GM18517 (cell line): ENCODE data around the gene SNHG17.
"Not testable (repeated sequence)": the region's sequence is repeated elsewhere in the genome, so short reads cannot be mapped to it uniquely, and the experiment has no call there.

ENCODE experiments used
- ATAC-seq: cut with Tn5 transposase; IDR thresholded peaks from one replicate; pipeline ENCODE4 v1.9.1; 2021; ENCODE audit warnings: mild to moderate bottlenecking, moderate library complexity; ENCODE audit not compliant: unreplicated experiment

Gene SNHG17

DNA sequence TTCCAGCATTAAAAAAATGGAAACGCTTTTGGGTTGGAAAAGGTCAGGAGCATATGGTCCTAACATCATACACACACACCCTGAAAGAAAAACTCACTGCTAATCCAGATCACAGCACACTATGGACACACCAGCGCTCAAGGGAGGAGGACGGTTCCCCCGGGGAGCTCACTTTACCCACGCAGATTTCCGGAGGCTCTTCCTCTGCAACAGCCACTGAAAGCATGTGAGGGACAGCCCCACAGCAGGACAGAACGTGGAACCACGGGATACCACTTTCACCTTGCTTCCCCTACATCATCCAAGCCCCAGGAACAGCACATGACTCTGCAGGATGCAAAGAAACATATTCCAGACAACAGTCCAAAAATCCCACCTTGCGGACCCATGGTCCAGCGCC is 13.2 kb downstream of the SNHG17 start:
- no peak for ATAC-seq

DNA sequence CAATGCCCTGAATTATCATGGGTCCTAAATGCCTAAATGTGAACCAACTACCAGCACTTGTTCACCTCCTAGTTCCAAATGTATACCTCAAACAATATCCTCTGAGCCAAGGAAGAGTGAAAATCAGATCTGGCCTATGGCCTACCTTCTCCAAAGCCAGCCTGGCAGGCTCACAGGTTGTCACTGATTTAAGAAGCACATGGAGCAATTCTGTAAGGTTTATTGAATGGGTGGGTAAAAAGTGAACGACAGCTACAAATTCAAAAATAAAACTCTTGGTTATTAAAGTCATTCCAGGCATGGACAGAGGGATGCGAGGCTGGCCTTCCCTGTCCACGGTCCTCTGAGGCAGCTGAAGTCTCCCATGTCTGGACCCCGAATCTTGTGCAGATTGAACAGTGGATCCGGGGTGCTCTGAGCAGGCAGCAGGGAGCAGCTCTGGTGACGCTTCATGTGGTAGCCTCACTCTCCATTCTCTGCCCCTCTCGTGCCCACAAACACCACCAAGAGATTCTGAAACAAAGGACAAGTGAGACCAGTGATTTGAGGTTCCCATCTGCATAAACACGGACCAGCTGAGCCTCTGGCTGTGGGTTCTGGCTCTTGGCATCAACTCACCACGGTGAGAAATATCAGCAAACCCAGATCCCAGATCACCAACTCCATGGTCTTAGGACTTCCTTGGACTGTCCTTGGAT is 14.6 kb downstream of the SNHG17 start:
- no peak for ATAC-seq

DNA sequence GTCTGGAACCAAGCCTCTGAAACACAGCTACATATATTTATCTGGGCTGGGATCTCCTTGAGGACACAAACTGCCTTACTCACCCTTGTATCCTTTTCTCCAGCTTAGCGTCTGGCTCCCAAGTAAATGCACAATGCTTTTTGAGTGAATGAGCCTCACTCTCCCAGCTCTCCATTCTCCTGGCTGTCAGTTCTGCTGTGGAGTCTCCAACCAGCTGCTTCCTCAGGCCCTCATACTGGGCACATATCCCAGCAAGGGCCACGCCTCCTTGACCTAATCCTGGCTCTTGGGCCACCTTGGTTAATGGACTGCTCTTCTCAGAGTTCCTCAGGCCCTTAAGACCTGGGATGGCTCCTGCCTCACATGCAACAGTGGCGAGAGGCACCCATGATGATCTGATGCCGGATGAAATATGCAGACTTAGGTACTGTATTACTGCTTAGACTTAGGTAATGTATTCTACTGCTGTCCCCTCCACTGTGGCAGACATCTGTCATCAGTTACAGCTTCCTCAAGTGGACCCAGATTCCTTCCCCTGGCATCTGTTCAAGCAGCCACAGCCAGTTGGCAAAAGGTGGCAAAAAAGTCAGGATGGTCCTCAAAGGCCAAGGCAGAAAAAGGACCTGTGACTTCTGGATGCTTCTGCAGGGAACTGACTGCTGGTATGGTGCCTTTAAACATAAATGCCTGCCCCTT is 16.5 kb downstream of the SNHG17 start:
- no peak for ATAC-seq

- no peak for ATAC-seq
Observed at GRCh38 chr20:38414769-38415450, 20.2 kb downstream of the SNHG17 start.

- ATAC-seq: no peak
Observed at GRCh38 chr20:38412877-38413577, 22.1 kb downstream of the SNHG17 start.

DNA sequence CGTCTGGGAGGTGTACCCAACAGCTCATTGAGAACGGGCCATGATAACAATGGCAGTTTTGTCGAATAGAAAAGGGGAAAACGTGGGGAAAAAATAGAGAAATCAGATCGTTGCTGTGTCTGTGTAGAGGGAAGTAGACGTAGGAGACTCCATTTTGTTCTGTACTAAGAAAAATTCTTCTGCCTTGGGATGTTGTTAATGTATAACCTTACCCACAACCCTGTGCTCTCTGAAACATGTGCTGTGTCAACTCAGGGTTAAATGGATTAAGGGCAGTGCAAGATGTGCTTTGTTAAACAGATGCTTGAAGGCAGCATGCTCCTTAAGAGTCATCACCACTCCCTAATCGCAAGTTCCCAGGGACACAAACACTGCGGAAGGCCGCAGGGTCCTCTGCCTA is 27.3 kb downstream of the SNHG17 start:
- ATAC-seq: not testable (repeated sequence)

GRCh38 chr20:38407321-38407720 is 27.8 kb downstream of the SNHG17 start:
- no peak for ATAC-seq

DNA sequence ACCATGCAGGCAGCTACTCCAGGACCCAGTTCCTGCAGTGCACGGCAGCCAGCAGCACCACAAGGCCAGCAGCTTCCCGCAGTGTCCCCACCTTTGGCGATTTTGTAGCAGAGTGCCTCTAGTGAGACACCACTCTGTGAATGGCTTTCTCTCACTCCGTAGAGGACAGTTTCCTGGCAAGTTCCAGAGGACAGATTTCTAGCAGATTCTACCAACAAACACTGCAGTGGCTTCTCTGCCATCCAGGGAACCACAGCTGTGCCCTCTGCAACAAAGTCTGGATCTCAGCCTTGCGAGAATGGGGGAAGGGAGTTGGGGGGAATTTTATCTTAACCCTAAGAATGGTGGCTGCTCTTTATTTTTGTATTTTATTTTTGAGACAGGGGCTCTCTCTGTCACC is 28.7 kb downstream of the SNHG17 start:
- no peak for ATAC-seq

DNA sequence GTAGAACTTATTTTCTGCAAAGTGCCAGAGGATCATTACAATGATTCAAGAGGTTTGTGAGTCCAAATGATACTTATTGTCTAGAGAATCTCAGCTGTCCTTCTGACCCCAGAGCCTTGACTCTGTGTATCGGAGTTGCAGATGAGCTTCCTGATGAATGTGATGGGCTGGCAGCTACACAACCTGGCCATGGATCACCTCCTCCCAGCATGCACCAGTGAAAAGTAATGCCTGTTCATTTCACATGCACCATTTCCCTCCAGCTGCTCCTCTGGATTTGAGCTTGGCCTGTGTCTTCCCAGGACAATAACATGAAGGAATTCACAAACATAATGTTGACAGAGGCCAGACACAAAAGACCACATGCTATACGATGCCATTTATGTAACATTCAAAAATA is 30.0 kb downstream of the SNHG17 start:
- ATAC-seq: no peak

- ATAC-seq: no peak
Observed at GRCh38 chr20:38404016-38404415, 31.1 kb downstream of the SNHG17 start.

- no peak for ATAC-seq
Observed at GRCh38 chr20:38402816-38403215, 32.3 kb downstream of the SNHG17 start.

DNA sequence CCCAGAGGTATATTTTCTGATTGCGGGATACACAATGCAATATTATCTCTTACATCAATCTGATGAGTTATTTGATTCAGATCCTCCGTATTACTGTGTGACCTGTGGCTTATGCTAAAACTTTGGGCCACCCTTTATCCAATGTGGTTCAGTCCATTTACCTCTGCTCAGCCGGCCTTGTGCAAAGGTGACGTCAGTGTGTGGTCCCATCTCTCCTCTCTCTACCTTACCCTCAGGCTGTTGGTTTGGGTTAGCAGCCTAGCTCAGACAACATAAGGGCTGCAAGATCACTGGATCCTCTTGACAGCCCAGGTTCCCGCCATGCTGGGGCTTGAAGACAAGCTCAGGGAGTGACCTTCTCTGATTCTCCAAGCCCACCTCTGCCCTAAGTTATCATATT is 33.0 kb downstream of the SNHG17 start:
- no peak for ATAC-seq

DNA sequence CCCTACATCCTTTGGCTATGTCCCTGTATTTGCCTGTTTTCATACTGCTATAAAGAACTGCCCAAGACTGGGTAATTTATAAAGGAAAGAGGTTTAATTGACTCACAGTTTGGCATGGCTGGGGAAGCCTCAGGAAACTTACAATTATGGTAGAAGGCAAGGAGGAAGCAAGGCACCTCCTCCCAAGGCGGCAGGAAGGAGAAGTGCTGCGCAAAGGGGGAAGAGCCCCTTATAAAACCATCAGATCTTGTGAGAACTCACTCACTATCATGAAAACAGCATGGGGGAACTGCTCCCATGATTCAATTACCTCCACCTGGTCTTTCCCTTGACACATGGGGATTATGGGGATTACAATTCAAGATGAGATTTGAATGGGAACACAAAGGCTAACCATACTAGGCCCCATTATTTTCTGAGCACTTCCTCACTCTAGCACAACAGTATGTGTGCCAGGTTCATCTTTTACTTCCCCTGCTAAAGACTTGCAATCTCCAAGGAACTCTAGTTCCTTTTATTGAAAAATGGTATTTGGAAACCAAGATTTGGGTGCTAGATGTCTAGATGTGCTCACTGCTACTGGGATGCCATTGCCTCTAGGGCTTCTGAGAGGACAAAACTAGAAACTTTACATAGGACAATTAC is 39.3 kb downstream of the SNHG17 start:
- ATAC-seq: not testable (repeated sequence)

GRCh38 chr20:38395165-38395564 is 40.0 kb downstream of the SNHG17 start:
- no peak for ATAC-seq

DNA sequence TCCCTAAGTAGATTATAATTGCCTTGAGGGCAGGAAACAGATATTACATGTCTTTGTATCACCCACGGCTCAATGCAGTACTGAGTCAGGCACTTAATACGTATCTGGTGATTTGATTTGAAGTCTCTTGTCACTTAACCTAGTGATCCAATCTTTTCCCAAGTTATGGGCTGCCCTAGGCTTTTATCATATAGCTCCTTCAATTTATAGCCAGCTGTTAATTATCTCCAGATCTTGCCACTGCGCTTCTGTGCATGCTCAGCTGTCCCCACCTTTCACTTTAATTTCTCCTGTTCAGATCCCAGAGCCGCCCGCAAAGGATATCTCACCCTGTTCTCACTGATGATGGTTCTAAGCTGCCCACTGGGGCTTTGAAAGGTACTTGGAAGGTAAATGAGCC is 41.9 kb downstream of the SNHG17 start:
- no peak for ATAC-seq

DNA sequence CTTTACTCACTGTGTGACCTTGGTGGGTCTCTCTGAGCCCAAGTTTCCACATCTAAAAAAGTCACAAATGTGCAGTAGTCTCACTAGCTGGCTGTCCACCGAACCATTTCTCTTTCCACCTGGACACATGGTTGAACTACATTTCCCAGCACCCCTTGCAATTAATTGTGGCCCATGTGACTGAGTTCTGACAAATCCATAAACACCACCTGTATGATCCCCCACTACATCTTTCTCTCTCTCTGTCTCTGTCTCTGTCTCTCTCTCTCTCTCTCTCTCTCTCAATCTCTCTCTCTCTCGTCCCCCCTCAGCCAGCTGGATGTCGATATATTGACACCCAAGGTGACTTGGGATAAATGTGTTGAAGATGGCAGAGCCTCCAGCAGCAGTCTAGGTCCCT is 42.8 kb downstream of the SNHG17 start:
- no peak for ATAC-seq

GRCh38 chr20:38387953-38388352 is 47.2 kb downstream of the SNHG17 start:
- ATAC-seq: no peak

- ATAC-seq: no peak
Observed at GRCh38 chr20:38386851-38387250, 48.3 kb downstream of the SNHG17 start.

DNA sequence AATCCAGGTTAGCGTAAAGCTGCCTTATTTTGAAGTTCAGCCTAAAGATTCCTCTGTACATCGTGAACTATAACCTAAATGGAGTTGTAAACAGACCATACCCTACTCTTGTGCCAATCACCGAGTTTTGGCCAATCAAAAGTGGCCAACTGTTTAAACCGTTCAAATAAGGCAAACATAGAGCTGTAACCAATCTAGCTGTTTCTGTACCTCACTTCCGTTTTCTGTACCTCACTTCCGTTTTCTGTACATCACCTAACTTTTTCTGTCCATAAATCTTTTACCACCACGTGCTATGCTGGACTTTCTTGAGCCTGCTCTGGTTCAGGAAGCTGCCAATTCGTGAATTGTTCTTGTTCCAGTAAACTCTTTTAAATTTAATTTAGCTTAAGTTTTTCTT is 49.1 kb downstream of the SNHG17 start:
- no peak for ATAC-seq

DNA sequence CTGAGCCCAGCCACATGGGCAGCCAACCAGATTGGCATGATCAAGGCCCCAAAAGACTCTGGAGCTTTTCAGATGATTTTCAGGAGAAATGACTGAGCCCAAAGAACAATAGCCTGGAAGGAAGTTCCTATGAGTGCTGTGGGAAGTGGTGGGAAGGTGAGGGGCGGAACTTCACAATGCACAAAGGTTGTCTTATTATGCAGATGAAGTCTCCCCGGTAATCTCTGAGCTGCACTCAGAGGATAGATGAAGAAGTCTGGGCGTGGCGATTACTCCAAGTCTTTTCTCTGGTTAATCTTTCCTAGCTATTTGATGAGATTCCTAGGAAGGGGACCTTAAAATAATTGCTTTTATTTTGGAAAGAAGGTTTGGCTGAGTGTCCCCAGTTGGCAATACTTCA is 52.0 kb downstream of the SNHG17 start:
- ATAC-seq: no peak

- ATAC-seq: not testable (repeated sequence)
Observed at GRCh38 chr20:38377838-38378237, 57.3 kb downstream of the SNHG17 start.
